HG03280 (cell line): ENCODE measurements around the gene USP34.
A peak's percentile ranks its signal among the peaks of the same experiment; 100 is the strongest.
"Not testable (repeated sequence)": the region's sequence is repeated elsewhere in the genome, so short reads cannot be mapped to it uniquely, and the experiment has no call there.

Source experiments
- ATAC-seq: cut with Tn5 transposase; IDR thresholded peaks from one replicate; pipeline ENCODE4 v1.9.1; 2021; ENCODE audit warnings: mild to moderate bottlenecking, moderate library complexity; ENCODE audit not compliant: unreplicated experiment

USP34 gene

GRCh38 chr2:61196671-61197070 is 274.2 kb downstream of the USP34 start:
- no peak for ATAC-seq

- ATAC-seq: not testable (repeated sequence)
Measured at GRCh38 chr2:61194646-61195045, 276.2 kb downstream of the USP34 start.

- no peak for ATAC-seq
Measured at GRCh38 chr2:61193670-61194561, 277.0 kb downstream of the USP34 start.

GRCh38 chr2:61187085-61187484 is 283.8 kb downstream of the USP34 start:
- ATAC-seq: no peak

GRCh38 chr2:61185231-61185728 is 285.6 kb downstream of the USP34 start:
- no peak for ATAC-seq

- no peak for ATAC-seq
Measured at GRCh38 chr2:61184263-61184662, 286.6 kb downstream of the USP34 start.

- ATAC-seq: no peak
Measured at GRCh38 chr2:61183795-61184194, 287.1 kb downstream of the USP34 start.

GRCh38 chr2:61182059-61182383 is 288.9 kb downstream of the USP34 start:
- no peak for ATAC-seq

GRCh38 chr2:61181382-61182058 is 289.4 kb downstream of the USP34 start:
- ATAC-seq: no peak

- ATAC-seq: no peak
Measured at GRCh38 chr2:61180686-61181085, 290.2 kb downstream of the USP34 start.

- ATAC-seq: no peak
Measured at GRCh38 chr2:61179701-61180639, 290.9 kb downstream of the USP34 start.

GRCh38 chr2:61178603-61179545 is 292.0 kb downstream of the USP34 start:
- ATAC-seq: no peak

GRCh38 chr2:61177727-61178549 is 292.9 kb downstream of the USP34 start:
- peak; percentile 27 for ATAC-seq

GRCh38 chr2:61176755-61177726 is 293.8 kb downstream of the USP34 start:
- ATAC-seq: peak; percentile 84

GRCh38 chr2:61175036-61175435 is 295.9 kb downstream of the USP34 start:
- ATAC-seq: no peak

GRCh38 chr2:61173116-61173515 is 297.8 kb downstream of the USP34 start:
- no peak for ATAC-seq

GRCh38 chr2:61172671-61173070 is 298.2 kb downstream of the USP34 start:
- ATAC-seq: no peak

GRCh38 chr2:61167579-61167978 is 303.3 kb downstream of the USP34 start:
- no peak for ATAC-seq
